ENCODE data around the gene ZNF605. TPM values are rescaled to one million over a fixed set of nuclear protein-coding genes. Genes with fewer than 3 reads are reported as not detected.
"Not testable (repeated sequence)": the region's sequence is repeated elsewhere in the genome, so short reads cannot be mapped to it uniquely, and the experiment has no call there.

The ZNF605 gene
- total RNA-seq, 2 donors from 2014 or later, result 8.3 to 8.5 TPM

GRCh38 chr12:132904718-132905328 is 51.3 kb downstream of the ZNF605 start:
- peak; percentile 21 for ATAC-seq (replicated peaks)
- Mint-ChIP-seq H3K27me3 (no peaks in the 10 kb centered on the region), H3K4me3 (peak overlapping the region; percentile 61), H3K9me3 (no peaks in the 10 kb centered on the region), H3K4me1 (no peaks in the 10 kb centered on the region), H3K27ac (peak overlapping the region; percentile 84), H3K36me3 (ENCODE audit: low read depth) (no peaks in the 10 kb centered on the region)

- Mint-ChIP-seq H3K36me3 (ENCODE audit: low read depth) (no peaks in the 10 kb centered on the region), H3K27ac (no peak overlapping the region), H3K9me3 (no peaks in the 10 kb centered on the region), H3K4me1 (no peaks in the 10 kb centered on the region), H3K4me3 (no peak overlapping the region), H3K27me3 (no peaks in the 10 kb centered on the region)
- no peak for ATAC-seq (replicated peaks)
These were observed 57.1 kb downstream of the ZNF605 start for GRCh38 chr12:132899033-132899432.

- Mint-ChIP-seq H3K9me3 (no peaks in the 10 kb centered on the region), H3K4me3 (peak overlapping the region; percentile 100), H3K4me1 (peaks cover 17% of the 10 kb centered on the region), H3K27ac (peak overlapping the region; percentile 100), H3K36me3 (ENCODE audit: low read depth) (peaks cover 25% of the 10 kb centered on the region), H3K27me3 (no peaks in the 10 kb centered on the region)
- no peak for ATAC-seq (replicated peaks)
These were observed 67.3 kb downstream of the ZNF605 start for GRCh38 chr12:132888852-132889251.

- Mint-ChIP-seq H3K4me3 (peak within 1 kb of the TSS; percentile 100), H3K4me1 (peaks cover 17% of the 10 kb centered on the region), H3K9me3 (no peaks in the 10 kb centered on the region), H3K27ac (peak within 1 kb of the TSS; percentile 100), H3K36me3 (ENCODE audit: low read depth) (peaks cover 35% of the 10 kb centered on the region), H3K27me3 (no peaks in the 10 kb centered on the region)
- peak; percentile 99 for ATAC-seq (replicated peaks)
These were observed 68.4 kb downstream of the ZNF605 start, which contains the start of gene CHFR for GRCh38 chr12:132887513-132888351. Gene CHFR (minus strand): TSS chr12:132887605. CDS start chr12:132887328, 277 bp downstream.

GRCh38 chr12:132886529-132887477 is 69.3 kb downstream of the ZNF605 start:
- H3K4me3 Mint-ChIP-seq, result peak overlapping the region; percentile 100
- peak; percentile 6 for ATAC-seq (replicated peaks)

GRCh38 chr12:132881818-132882217 is 74.3 kb downstream of the ZNF605 start:
- no peak for ATAC-seq (replicated peaks)
- H3K36me3 Mint-ChIP-seq (ENCODE audit: low read depth), result peaks cover 72% of the 10 kb centered on the region
- H3K4me3 Mint-ChIP-seq, result no peak overlapping the region
- no peaks in the 10 kb centered on the region for H3K9me3 Mint-ChIP-seq
- H3K4me1 Mint-ChIP-seq, result peaks cover 5% of the 10 kb centered on the region
- H3K27me3 Mint-ChIP-seq, result no peaks in the 10 kb centered on the region
- H3K27ac Mint-ChIP-seq, result no peak overlapping the region

More at GRCh38 chr12:132886529-132887477, 69.3 kb downstream of the ZNF605 start:
- H3K27ac Mint-ChIP-seq, result peak overlapping the region; percentile 100
- H3K27me3 Mint-ChIP-seq, result no peaks in the 10 kb centered on the region
- no peaks in the 10 kb centered on the region for H3K9me3 Mint-ChIP-seq
- H3K36me3 Mint-ChIP-seq (ENCODE audit: low read depth), result peaks cover 43% of the 10 kb centered on the region
- H3K4me1 Mint-ChIP-seq, result peaks cover 17% of the 10 kb centered on the region

- not testable (repeated sequence) for H3K4me1 Mint-ChIP-seq; H3K9me3 Mint-ChIP-seq; H3K27me3 Mint-ChIP-seq; H3K4me3 Mint-ChIP-seq; H3K27ac Mint-ChIP-seq; ATAC-seq (replicated peaks)
- peaks cover 84% of the 10 kb centered on the region for H3K36me3 Mint-ChIP-seq (ENCODE audit: low read depth)
These were observed 81.5 kb downstream of the ZNF605 start for GRCh38 chr12:132874620-132875019.

- no peaks in the 10 kb centered on the region for H3K9me3 Mint-ChIP-seq
- peak overlapping the region; percentile 29 for H3K4me3 Mint-ChIP-seq
- H3K36me3 Mint-ChIP-seq (ENCODE audit: low read depth), result peaks cover 84% of the 10 kb centered on the region
- no peak for ATAC-seq (replicated peaks)
- H3K4me1 Mint-ChIP-seq, result no peaks in the 10 kb centered on the region
- no peaks in the 10 kb centered on the region for H3K27me3 Mint-ChIP-seq
- H3K27ac Mint-ChIP-seq, result peak overlapping the region; percentile 58
These were observed 81.9 kb downstream of the ZNF605 start for GRCh38 chr12:132874175-132874574.

GRCh38 chr12:132873724-132874123 is 82.4 kb downstream of the ZNF605 start:
- Mint-ChIP-seq H3K27ac (peak overlapping the region; percentile 58), H3K9me3 (no peaks in the 10 kb centered on the region), H3K4me1 (no peaks in the 10 kb centered on the region), H3K36me3 (ENCODE audit: low read depth) (peaks cover 82% of the 10 kb centered on the region), H3K4me3 (peak overlapping the region; percentile 29), H3K27me3 (no peaks in the 10 kb centered on the region)
- peak; percentile 31 for ATAC-seq (replicated peaks)

GRCh38 chr12:132872975-132873421 is 83.1 kb downstream of the ZNF605 start:
- no peak overlapping the region for H3K27ac Mint-ChIP-seq
- H3K4me3 Mint-ChIP-seq, result peak overlapping the region; percentile 26
- ATAC-seq (replicated peaks), result peak; percentile 83
- no peaks in the 10 kb centered on the region for H3K4me1 Mint-ChIP-seq
- H3K27me3 Mint-ChIP-seq, result no peaks in the 10 kb centered on the region
- no peaks in the 10 kb centered on the region for H3K9me3 Mint-ChIP-seq
- peaks cover 85% of the 10 kb centered on the region for H3K36me3 Mint-ChIP-seq (ENCODE audit: low read depth)

- Mint-ChIP-seq H3K27me3 (no peaks in the 10 kb centered on the region), H3K4me1 (peaks cover 6% of the 10 kb centered on the region), H3K4me3 (peak overlapping the region; percentile 26), H3K9me3 (no peaks in the 10 kb centered on the region), H3K27ac (no peak overlapping the region), H3K36me3 (ENCODE audit: low read depth) (peaks cover 85% of the 10 kb centered on the region)
- ATAC-seq (replicated peaks), result no peak
These were observed 83.8 kb downstream of the ZNF605 start for GRCh38 chr12:132872073-132872855.

- Mint-ChIP-seq H3K4me1 (peaks cover 11% of the 10 kb centered on the region), H3K27me3 (no peaks in the 10 kb centered on the region), H3K9me3 (no peaks in the 10 kb centered on the region), H3K36me3 (ENCODE audit: low read depth) (peaks cover 83% of the 10 kb centered on the region), H3K27ac (no peak overlapping the region), H3K4me3 (no peak overlapping the region)
- no peak for ATAC-seq (replicated peaks)
These were observed 86.6 kb downstream of the ZNF605 start for GRCh38 chr12:132869551-132869950.

All from activated T-helper 17 cell treated with anti-CD3 and anti-CD28 coated beads, Interleukin-2, amount 50 U/mL, for 72 hours (primary cell).